GM19397 (cell line): ENCODE data around the gene DHPS.
A peak's percentile ranks its signal among the peaks of the same experiment; 100 is the strongest.
"Not testable (repeated sequence)": the region's sequence is repeated elsewhere in the genome, so short reads cannot be mapped to it uniquely, and the experiment has no call there.

Experiments used
- ATAC-seq: cut with Tn5 transposase; IDR thresholded peaks from one replicate; pipeline ENCODE4 v1.9.1; 2021; ENCODE audit warnings: mild to moderate bottlenecking, moderate library complexity; ENCODE audit not compliant: unreplicated experiment

Gene DHPS

GRCh38 chr19:12705654-12706331 is 24.1 kb upstream of the DHPS start:
- ATAC-seq = no peak

GRCh38 chr19:12705169-12705568 is 23.5 kb upstream of the DHPS start:
- no peak for ATAC-seq

GRCh38 chr19:12703046-12703445 is 21.4 kb upstream of the DHPS start:
- ATAC-seq = no peak

DNA sequence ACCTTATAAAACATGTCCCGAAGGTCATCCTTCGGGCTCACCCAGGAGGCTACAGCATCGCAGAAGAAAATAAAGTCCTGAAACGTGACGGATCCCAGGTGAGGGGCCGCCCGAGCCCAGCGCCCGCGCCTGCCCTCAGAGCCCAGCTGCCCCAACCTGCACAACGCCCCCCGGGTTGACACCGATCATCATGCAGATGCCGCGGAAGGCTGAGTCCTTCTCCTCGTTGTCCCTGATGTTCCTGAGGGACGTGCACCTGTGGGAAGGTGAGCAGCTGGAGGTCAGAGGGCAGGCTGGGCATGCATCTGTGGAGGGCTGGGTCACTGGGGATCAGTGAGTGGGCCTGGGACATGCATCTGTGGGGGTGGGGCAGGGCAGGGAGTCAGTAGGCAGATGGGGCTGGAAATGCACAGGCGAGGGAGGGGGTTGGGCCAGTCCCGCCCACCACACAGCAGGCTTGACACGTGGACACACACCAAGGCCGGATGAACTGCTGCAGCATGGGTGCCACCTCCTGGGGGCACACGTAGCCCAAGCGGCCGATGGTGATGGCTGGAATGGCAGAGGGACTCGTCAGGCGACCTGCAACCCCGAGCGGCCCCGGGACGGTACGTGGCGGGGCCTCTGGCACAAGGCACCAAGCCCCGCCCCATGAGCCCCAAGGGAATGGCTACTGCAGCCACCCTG is 20.1 kb upstream of the DHPS start:
- no peak for ATAC-seq

- no peak for ATAC-seq
Measured at GRCh38 chr19:12698138-12698537, 16.5 kb upstream of the DHPS start.

- ATAC-seq = not testable (repeated sequence)
Measured at GRCh38 chr19:12697425-12697824, 15.7 kb upstream of the DHPS start.

GRCh38 chr19:12696366-12697335 is 15.0 kb upstream of the DHPS start, which contains the start of gene FBXW9:
FBXW9 (minus strand) TSS chr19:12696631; CDS start chr19:12696581, 50 bp downstream.
- ATAC-seq = peak; percentile 74

DNA sequence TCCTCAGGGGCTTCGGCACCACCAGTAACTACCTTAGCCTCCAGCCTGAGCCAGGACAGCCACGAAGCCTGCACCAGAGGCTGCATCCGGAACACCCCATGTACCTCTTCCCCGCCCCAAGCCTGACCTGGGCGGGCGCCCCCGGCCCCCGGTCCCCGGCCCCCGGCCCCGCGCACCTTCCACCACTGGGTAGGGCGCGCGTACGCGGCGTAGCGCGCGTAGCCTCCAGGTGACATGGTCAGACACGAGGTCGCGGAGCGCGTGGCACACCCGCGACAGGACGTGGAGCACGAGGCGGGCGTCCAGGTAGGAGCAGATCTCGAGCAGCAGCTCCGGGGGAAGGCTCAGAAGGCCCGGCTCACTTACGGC is 14.3 kb upstream of the DHPS start:
- ATAC-seq = peak; percentile 7

- ATAC-seq = no peak
Measured at GRCh38 chr19:12695514-12695913, 13.8 kb upstream of the DHPS start.

GRCh38 chr19:12695096-12695495 is 13.4 kb upstream of the DHPS start:
- ATAC-seq = no peak

DNA sequence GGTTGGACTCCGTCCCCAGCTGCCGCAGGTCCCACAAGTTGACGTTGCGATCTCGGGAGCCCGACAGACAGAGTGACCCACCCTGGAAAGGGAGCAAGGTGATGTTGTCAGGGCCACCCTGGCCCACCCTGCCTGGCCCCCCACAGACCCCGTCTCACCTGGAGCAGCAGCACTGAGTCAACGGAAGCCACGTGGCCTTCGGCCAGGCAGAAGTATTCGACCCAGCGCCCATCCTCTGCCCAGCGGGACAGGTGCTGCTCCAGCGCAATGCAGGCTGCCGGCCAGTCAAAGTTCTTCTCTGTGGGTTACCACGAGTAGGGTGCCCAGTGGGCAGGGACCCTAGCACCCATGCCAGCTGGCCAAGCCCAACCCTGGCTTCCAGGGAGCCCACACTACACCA is 13.0 kb upstream of the DHPS start:
- no peak for ATAC-seq

DNA sequence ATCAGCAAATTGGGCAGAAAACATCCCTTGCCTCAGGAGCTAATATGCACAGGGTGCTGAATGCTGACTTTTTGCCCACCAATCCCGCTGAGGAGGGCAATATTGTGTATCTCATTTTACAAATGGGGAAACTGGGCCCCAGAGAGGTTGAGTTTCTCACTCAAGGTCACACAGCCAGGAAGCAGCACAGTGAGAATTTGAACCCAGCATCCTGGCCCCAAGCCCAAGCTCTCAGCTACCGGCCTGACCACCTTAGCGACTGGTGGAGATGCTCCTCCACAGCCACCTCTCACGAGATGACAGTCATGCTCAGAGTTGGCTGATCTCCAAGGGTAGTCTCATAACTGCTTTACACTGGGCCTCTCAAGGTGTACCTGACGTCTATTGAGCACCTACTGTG is 11.3 kb upstream of the DHPS start:
- ATAC-seq = no peak

DNA sequence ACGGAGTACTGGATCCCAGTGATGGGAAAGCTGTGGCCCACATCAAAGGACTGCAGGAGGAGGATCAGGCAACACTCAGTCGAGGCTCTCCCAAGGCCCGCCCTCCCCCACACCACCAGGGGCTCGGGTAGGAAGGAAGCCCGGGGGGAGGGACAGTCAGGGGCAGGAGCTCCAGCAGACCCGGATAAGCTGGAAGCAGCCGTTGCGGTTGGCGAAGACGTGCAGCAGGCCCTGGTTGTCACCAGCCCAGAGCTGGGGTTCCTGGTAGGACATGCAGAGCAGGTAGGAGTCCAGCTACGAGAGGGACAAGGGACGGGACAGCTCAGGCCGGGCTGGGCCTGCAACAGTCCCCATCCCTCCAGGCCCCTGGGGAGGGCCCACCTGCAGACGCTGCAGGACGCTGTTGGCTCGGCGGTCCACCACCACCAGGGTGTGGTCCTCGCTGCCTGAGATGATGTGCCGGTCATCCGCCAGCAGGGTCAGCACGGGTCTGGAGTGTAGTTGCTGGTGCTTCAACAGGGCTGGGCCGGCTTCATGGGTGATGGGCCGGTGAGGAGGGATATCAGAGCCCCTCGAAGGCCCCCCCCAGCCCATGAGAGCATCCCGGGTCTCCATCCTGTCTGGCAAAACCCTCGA is 8.0 kb upstream of the DHPS start:
- no peak for ATAC-seq

GRCh38 chr19:12689012-12689411 is 7.3 kb upstream of the DHPS start:
- no peak for ATAC-seq

DNA sequence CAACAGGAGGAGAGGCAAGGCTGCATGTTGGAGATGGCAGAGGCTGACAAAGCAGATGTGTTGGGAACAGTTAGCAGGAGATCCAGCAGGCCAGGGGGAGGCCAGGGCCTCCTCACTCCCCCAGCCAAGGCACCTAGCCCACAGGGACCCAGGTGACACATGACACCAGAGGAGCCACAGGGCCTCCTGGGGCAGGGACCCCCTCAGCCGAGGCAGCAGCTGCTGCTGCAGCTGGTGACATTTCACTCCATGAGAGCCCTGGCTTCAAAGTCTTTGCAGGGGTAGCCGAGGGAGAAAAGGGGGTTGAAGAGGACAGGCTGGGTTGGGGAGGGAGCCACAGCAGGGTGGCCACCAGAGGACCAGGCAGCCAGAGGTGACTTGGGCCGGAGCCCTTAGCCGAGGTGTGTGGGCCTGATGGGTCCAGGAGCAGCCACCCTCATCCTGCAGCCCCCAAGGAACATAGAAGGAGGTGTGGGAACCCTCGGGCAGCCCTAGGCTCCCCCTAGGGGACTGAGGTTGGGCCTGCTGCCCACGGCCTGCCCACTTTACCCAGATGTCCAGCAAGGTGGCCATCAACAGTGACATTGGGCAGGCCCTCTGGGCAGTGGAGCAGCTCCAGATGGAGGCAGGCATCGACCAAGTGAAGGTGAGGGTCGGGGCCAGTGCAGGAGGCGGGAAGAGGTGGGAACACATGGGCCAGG is 6.0 kb upstream of the DHPS start, which contains the start of gene GNG14:
GNG14 (plus strand) TSS at position 503 of the 701 bp plus-strand sequence; CDS start at position 554, 51 bp downstream.
- ATAC-seq = no peak

GRCh38 chr19:12685831-12686230 is 4.2 kb upstream of the DHPS start:
- ATAC-seq = no peak

GRCh38 chr19:12680034-12680433 is 1.6 kb downstream of the DHPS start:
- no peak for ATAC-seq

DNA sequence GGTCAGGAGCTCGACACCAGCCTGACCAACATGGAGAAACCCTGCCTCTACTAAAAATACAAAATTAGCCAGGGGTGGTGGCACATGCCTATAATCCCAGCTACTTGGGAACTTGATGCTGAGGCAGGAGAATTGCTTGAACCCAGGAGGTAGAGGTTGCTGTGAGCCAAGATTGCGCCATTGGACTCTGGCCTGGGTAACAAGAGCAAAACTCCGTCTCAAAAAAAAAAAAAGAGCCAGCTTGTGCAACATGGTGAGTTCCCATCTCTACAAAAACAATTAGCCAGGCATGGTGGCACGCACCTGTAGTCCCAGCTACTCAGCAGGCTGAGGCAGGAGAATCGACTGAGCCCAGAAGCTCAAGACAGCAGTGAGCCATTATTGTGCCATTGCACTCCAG is 3.6 kb downstream of the DHPS start:
- not testable (repeated sequence) for ATAC-seq

DNA sequence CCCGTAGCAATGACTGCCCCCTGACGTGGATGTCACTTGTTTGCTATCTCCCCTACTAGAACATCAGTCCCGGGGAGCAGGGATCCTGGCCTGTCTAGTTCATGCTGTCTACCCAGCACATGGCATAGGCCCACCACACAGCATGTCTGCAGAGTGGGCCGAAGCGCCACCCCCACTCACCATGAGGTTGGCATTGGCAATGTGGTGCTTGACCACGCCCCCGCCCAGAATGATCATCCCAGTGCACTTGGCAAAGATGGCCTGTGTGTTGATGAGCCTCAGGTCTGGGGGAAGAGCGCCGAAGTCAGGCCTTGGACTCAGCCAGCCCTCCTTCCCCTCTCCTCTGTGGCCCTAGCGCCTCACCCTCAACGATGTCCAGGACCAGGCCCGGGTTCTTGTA is 4.8 kb downstream of the DHPS start:
- no peak for ATAC-seq

GRCh38 chr19:12676384-12676792 is 5.3 kb downstream of the DHPS start:
- ATAC-seq = no peak
